ENCODE data around the gene HEXD.
"Not testable (repeated sequence)": the region's sequence is repeated elsewhere in the genome, so short reads cannot be mapped to it uniquely, and the experiment has no call there.

Gene HEXD

DNA sequence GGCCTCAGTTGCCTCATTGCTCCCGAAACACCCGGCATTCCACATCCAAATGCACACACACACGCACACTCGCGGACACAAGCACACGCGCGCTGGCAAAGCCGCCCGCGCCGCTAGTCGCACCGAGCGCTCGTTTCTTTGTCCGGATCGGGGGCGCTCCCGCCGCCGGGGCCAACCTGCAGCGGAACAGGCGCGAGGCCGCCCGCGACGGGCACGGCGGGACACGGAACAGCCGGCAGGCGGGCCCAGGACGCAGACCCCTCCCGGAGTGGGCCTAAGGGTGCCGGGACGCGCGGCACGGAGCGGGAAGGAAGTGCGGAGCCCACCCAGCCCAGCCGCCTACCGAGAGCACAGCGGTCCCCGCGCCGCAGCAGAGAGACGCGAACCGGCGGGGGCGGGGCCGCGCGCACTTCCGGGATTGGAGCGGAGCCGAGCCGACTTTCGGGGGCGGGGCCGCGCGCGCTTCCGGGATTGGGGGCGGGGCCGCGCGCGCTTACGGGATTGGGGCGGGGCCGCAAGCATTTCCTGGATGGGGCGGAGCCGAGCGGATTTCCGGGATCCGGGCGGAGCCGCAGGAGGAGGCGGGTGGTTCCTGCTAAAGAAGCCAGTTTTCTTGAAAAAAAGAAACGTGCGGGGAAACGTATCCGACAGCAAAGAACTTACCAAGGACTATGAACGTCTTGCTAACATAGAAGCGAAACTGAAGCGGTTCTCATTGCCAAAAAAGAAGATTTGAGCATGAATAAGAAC lies 32.4 kb downstream of the HEXD start, which contains the start of gene CYBC1:
CYBC1 (minus strand) TSS at position 396 of the 750 bp plus-strand sequence. CDS start 1,498 bp downstream, outside the sequence.
- no peaks in the 10 kb centered on the region for H3K27me3 Mint-ChIP-seq (ENCODE audit: low read depth)
- peak within 1 kb of the TSS; percentile 83 to 97 (median 92) for H3K27ac Mint-ChIP-seq
- peaks cover 18% of the 10 kb centered on the region for H3K4me1 Mint-ChIP-seq
- TF ChIP-seq, protein P1, sequence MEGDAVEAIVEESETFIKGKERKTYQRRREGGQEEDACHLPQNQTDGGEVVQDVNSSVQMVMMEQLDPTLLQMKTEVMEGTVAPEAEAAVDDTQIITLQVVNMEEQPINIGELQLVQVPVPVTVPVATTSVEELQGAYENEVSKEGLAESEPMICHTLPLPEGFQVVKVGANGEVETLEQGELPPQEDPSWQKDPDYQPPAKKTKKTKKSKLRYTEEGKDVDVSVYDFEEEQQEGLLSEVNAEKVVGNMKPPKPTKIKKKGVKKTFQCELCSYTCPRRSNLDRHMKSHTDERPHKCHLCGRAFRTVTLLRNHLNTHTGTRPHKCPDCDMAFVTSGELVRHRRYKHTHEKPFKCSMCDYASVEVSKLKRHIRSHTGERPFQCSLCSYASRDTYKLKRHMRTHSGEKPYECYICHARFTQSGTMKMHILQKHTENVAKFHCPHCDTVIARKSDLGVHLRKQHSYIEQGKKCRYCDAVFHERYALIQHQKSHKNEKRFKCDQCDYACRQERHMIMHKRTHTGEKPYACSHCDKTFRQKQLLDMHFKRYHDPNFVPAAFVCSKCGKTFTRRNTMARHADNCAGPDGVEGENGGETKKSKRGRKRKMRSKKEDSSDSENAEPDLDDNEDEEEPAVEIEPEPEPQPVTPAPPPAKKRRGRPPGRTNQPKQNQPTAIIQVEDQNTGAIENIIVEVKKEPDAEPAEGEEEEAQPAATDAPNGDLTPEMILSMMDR (IDR thresholded peaks at IDR 0.05; ENCODE audit: unreplicated experiment in 3 of 3): no peak
- H3K9me3 Mint-ChIP-seq: peaks cover 7% of the 10 kb centered on the region
- H3K4me3 Mint-ChIP-seq: peak within 1 kb of the TSS; percentile 89 to 93 (median 91)
- no peaks in the 10 kb centered on the region for H3K36me3 Mint-ChIP-seq (ENCODE audit: low read depth)

DNA sequence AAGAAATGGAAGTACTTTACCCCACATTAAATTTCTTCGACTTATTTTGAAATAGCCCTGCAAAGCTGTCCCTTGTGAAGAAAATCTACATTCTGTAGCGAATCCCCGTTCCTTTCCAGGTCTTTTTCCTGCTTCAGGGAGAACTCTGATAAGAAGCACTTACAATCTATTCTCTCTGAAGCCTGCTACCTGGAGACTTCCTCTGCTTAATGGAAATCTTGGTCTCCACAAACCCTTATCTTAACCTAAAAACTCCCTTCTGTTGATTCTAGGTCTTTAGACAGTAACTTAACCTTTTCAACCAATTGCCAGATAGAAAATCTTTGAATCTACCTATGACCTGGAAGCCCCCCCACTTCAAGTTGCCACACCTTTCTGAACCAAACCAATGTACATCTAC lies 34.0 kb downstream of the HEXD start:
- Mint-ChIP-seq H3K9me3 (peaks cover 7% of the 10 kb centered on the region), H3K36me3 (ENCODE audit: low read depth) (no peaks in the 10 kb centered on the region), H3K27ac (peak overlapping the region in 2 of 3 experiments; percentile 5 to 52), H3K4me1 (peaks cover 21% of the 10 kb centered on the region), H3K27me3 (ENCODE audit: low read depth) (no peaks in the 10 kb centered on the region), H3K4me3 (peak overlapping the region; percentile 63 to 91 (median 89))
- TF ChIP-seq, protein P1 (IDR thresholded peaks at IDR 0.05; ENCODE audit: unreplicated experiment in 3 of 3): no peak

DNA sequence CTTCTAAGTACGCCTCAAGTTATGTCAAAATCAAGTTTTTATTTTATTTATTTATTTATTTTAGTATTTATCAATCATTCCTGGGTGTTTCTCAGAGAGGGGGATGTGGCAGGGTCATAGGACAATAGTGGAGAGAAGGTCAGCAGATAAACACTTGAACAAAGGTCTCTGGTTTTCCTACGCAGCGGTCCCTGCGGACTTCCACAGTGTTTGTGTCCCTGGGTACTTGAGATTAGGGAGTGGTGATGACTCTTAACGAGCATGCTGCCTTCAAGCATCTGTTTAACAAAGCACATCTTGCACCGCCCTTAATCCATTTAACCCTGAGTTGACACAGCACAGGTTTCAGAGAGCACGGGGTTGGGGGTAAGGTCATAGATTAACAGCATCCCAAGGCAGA lies 35.0 kb downstream of the HEXD start:
- not testable (repeated sequence) for H3K27me3 Mint-ChIP-seq (ENCODE audit: low read depth); H3K27ac Mint-ChIP-seq; H3K9me3 Mint-ChIP-seq; H3K36me3 Mint-ChIP-seq (ENCODE audit: low read depth)
- H3K4me3 Mint-ChIP-seq: peak overlapping the region; percentile 34 to 61 (median 52)
- H3K4me1 Mint-ChIP-seq: peaks cover 30% of the 10 kb centered on the region

DNA sequence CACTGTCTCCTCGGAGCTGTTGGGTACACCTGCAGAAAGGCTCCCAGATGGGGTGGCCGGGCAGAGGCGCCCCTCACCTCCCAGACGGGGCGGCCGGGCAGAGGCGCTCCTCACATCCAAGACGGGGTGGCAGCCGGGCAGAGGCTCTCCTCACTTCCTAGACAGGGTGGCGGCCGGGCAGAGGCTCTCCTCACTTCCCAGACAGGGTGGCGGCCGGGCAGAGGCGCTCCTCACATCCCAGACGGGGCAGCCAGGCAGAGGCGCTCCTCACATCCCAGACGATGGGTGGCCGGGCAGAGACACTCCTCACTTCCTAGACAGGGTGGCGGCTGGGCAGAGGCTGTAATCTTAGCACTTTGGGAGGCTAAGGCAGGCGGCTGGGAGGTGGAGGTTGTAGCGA lies 35.6 kb downstream of the HEXD start:
- not testable (repeated sequence) for H3K36me3 Mint-ChIP-seq (ENCODE audit: low read depth); H3K27ac Mint-ChIP-seq; H3K27me3 Mint-ChIP-seq (ENCODE audit: low read depth); H3K4me3 Mint-ChIP-seq; H3K9me3 Mint-ChIP-seq
- H3K4me1 Mint-ChIP-seq: peaks cover 30% of the 10 kb centered on the region

DNA sequence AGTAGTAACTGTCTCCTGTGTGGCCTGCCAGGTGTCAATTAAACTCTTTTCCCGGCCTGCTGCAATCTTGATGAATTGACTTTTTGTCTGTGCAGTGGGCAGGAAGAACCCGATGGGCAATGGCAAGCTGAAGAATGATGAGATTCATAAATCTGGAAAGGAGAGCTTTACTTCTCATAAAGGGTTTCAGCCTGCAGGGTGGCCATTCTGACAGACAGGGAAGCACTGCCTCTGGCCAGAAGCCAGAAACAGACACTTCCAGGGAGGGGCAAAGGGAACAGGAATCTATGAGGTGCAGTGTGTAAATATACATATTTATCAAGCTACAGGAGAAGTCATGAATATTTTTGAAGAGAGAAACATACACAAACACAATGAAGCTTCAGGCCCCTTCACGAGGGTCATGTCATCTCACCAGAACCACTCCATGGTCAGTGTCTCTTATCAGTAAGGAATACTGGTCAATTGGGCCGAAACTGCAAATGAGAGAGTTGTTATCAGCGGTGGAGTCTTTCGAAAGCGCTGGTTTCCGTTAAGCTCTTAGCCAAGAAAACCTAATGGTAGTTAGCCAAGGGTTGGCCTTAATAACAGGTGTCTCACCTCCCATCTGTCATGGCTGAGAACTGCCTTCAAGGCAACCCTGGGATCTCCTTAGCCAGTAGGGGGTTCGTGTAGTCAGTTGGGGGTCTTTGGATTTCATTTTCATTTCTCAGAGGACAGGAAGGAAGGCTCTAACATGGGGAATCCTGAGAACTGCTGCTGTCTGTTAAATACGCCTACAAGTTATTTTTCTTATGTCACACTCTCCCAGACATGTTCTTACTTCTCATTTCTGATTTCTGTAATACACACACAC lies 39.2 kb downstream of the HEXD start:
- Mint-ChIP-seq H3K27ac (peak overlapping the region; percentile 89 to 98 (median 97)), H3K4me3 (peak overlapping the region; percentile 85 to 98 (median 86)), H3K9me3 (peaks cover 3% of the 10 kb centered on the region), H3K36me3 (ENCODE audit: low read depth) (peaks cover 11% of the 10 kb centered on the region), H3K4me1 (peaks cover 19% of the 10 kb centered on the region), H3K27me3 (ENCODE audit: low read depth) (no peaks in the 10 kb centered on the region)
- TF ChIP-seq, protein P1 (IDR thresholded peaks at IDR 0.05; ENCODE audit: unreplicated experiment in 3 of 3): no peak

DNA sequence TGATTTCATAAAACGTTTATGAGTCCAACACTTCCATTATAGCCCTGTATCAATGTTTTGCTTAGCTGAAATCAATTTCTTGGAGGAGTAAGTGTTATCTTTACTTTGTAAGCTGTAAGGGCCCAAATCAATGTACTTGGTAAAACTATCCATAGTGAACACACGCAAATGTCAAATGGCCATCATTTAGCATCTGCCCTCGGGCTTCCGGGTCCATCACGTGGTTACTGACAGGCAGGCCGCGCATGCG lies 39.7 kb downstream of the HEXD start:
- TF ChIP-seq, protein P1 (IDR thresholded peaks at IDR 0.05; ENCODE audit: unreplicated experiment in 3 of 3): no peak
- Mint-ChIP-seq H3K4me3 (peak overlapping the region; percentile 85 to 98 (median 86)), H3K9me3 (no peaks in the 10 kb centered on the region), H3K4me1 (peaks cover 16% of the 10 kb centered on the region), H3K36me3 (ENCODE audit: low read depth) (peaks cover 16% of the 10 kb centered on the region), H3K27ac (peak overlapping the region; percentile 89 to 98 (median 97)), H3K27me3 (ENCODE audit: low read depth) (no peaks in the 10 kb centered on the region)
